ENCODE results near the gene CDIP1. TPM values are rescaled to one million over a fixed set of nuclear protein-coding genes. Genes with fewer than 3 reads are reported as not detected.

Gene CDIP1
- total and polyA plus RNA-seq, 4 donors: 4.4 to 18.6 (median 12.0) TPM

- no peak overlapping the region for H3K27ac ChIP-seq (ENCODE audit: low read depth in 1 of 2, low read length in 2 of 2)
- no peak for DNase-seq (ENCODE audit: low spot score)
- no peak overlapping the region for H3K9ac ChIP-seq (ENCODE audit: low read depth in 1 of 2, low read length in 2 of 2)
- no peaks in the 10 kb centered on the region for H3K27me3 ChIP-seq (ENCODE audit: control insufficient read depth in 4 of 4, insufficient read depth in 4 of 4, low read length in 3 of 4)
- H3K36me3 ChIP-seq (ENCODE audit: control insufficient read depth in 4 of 4, insufficient read depth in 3 of 4, low read depth in 1 of 4, low read length in 3 of 4): peaks cover 0 to 9% (median 8%) of the 10 kb centered on the region in 4 donors
- WGBS: 96% methylated on average over 5 of the region's 5 CpGs
- no peak overlapping the region for H3K4me3 ChIP-seq (ENCODE audit: low read depth in 1 of 3, low read length in 3 of 3)
- H3K9me3 ChIP-seq (ENCODE audit: control insufficient read depth in 4 of 4, low read length in 3 of 4): no peaks in the 10 kb centered on the region
- no peak for TF ChIP-seq EGR1 (IDR thresholded peaks at IDR 0.05; ENCODE audit: low read depth in 2 of 2)
- TF ChIP-seq RAD21 (IDR thresholded peaks at IDR 0.05): no peak
- no peak for TF ChIP-seq HNF4A (conservative IDR thresholded peaks at IDR 0.05)
- TF ChIP-seq ZBTB33 (IDR thresholded peaks at IDR 0.05): no peak
- TF ChIP-seq JUND (IDR thresholded peaks at IDR 0.05): no peak
- no peak for TF ChIP-seq YY1 (IDR thresholded peaks at IDR 0.05)
- TF ChIP-seq REST (IDR thresholded peaks at IDR 0.05): no peak
- no peak for TF ChIP-seq ATF3 (IDR thresholded peaks at IDR 0.05)
- no peak for TF ChIP-seq TAF1 (conservative IDR thresholded peaks at IDR 0.05)
- TF ChIP-seq MAX (IDR thresholded peaks at IDR 0.05): no peak
- no peak for TF ChIP-seq NR2F2 (IDR thresholded peaks at IDR 0.05)
- no peak for TF ChIP-seq SP1 (IDR thresholded peaks at IDR 0.05)
- no peak for TF ChIP-seq HNF4G (IDR thresholded peaks at IDR 0.05)
- TF ChIP-seq GABPA (IDR thresholded peaks at IDR 0.05 in 1 of 2, conservative IDR thresholded peaks at IDR 0.05 in 1 of 2): no peak
- TF ChIP-seq RXRA (IDR thresholded peaks at IDR 0.05): no peak
- TF ChIP-seq FOXA2 (IDR thresholded peaks at IDR 0.05): no peak
- TF ChIP-seq FOXA1 (IDR thresholded peaks at IDR 0.05): no peak
- no peak for TF ChIP-seq CTCF (IDR thresholded peaks at IDR 0.05; ENCODE audit: low read depth, low read length, missing input control)
- H3K4me1 ChIP-seq (ENCODE audit: control insufficient read depth in 4 of 4, insufficient read depth in 4 of 4, low read length in 3 of 4): peaks cover 2 to 16% (median 12%) of the 10 kb centered on the region in 4 donors
These were observed 66.7 kb downstream of the CDIP1 start for GRCh38 chr16:4471869-4472268.
